Fibroblast of pulmonary artery (primary cell): Measurements from ENCODE around the gene DIPK2A.
A peak's percentile ranks its signal among the peaks of the same experiment; 100 is the strongest.

Experiments used
- DNase-seq: peaks from one replicate; pipeline ENCODE4 v3.0.0-alpha.2; 2010; ENCODE audit warnings: low read depth
- H3K4me3 ChIP-seq: replicated peaks from 2 replicates; pipeline ENCODE4 v1.5.1; 2011; ENCODE audit warnings: low read depth, mild to moderate bottlenecking, control low read depth, low read length, moderate library complexity
- TF ChIP-seq, protein P1 (sequence below): IDR thresholded peaks from 2 replicates; pipeline ENCODE4 v1.5.1; 2011; ENCODE audit warnings: mild to moderate bottlenecking, control low read depth, low read length, inconsistent platforms; ENCODE audit errors: missing control alignments

The DIPK2A gene

DNA sequence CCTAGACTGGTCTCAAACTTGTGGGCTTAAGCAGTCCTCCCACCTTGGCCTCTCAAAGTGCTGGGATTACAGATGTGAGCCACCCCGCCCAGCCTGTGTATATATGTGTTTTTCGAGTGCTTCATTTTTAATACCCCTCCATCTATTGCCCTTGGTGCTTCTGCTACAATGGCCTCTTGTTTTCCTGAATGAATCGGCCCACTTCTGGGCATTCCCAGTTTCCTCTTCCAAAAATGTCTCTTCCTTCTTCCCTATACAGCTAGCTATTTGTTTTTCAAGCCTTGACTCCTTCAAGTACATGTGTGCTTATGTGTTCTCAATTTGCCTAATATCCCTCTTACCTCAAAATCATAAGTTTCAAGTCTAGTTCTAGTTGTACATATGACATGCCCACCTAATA, 16.7 kb downstream of the DIPK2A start:
- no peak for DNase-seq
- H3K4me3 ChIP-seq = no peak overlapping the region
- TF ChIP-seq, protein P1, sequence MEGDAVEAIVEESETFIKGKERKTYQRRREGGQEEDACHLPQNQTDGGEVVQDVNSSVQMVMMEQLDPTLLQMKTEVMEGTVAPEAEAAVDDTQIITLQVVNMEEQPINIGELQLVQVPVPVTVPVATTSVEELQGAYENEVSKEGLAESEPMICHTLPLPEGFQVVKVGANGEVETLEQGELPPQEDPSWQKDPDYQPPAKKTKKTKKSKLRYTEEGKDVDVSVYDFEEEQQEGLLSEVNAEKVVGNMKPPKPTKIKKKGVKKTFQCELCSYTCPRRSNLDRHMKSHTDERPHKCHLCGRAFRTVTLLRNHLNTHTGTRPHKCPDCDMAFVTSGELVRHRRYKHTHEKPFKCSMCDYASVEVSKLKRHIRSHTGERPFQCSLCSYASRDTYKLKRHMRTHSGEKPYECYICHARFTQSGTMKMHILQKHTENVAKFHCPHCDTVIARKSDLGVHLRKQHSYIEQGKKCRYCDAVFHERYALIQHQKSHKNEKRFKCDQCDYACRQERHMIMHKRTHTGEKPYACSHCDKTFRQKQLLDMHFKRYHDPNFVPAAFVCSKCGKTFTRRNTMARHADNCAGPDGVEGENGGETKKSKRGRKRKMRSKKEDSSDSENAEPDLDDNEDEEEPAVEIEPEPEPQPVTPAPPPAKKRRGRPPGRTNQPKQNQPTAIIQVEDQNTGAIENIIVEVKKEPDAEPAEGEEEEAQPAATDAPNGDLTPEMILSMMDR = no peak

DNA sequence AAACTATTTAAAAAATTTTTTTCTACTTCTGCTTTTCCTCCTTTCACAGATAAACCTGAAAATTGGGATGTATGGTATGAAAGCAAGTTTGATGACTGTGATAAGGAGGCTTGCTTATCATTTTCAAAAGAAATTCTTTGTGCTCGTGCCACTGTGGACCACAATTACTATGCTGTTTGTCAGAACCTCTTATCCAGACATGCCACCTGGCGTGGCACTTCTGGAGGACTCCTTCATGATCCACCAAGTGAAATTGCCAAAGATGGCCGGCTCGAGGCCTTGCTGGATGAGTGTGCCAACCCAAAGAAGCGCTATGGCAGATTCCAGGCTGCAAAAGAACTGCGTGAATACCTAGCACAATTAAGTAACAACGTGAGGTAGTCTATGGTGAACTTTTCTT, 17.8 kb downstream of the DIPK2A start:
- H3K4me3 ChIP-seq = no peak overlapping the region
- TF ChIP-seq, protein P1 = no peak
- DNase-seq = no peak

DNA sequence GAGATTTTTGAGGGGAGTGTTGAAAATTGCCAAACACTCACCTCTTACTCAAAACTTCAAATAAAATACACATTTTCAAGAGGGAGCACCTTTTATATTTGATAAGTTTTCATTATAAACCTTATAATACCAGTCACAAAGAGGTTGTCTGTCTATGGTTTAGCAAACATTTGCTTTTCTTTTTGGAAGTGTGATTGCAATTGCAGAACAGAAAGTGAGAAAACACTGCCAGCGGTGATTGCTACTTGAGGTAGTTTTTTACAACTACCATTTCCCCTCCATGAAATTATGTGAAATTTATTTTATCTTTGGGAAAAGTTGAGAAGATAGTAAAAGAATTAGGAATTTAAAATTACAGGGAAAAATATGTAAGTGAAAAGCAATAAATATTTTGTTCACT, 20.1 kb downstream of the DIPK2A start:
- TF ChIP-seq, protein P1 = no peak
- H3K4me3 ChIP-seq = no peak overlapping the region

DNA sequence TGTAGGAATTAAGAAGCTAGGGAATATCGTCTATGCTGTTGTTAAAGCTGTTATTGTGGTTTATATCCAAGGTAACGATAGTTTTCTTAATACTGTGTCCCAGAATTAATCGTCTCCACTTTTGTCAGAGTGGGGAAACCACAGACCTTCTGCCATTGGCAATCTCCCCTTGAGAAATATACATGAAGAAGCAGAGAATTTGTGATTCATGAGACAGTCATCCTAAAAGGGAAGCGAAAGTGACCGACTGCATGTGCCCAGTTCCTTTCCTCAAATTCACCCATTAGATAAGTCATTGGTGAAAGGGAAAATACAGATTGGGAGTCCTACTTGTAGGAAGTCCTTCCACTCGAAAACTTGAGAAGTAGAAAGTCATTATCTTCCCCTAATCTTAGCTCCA, 26.6 kb downstream of the DIPK2A start:
- TF ChIP-seq, protein P1 = no peak
- peak; percentile 72 for DNase-seq
- no peak overlapping the region for H3K4me3 ChIP-seq

More for the DNA sequence above, 20.1 kb downstream of the DIPK2A start:
- no peak for DNase-seq

DNA sequence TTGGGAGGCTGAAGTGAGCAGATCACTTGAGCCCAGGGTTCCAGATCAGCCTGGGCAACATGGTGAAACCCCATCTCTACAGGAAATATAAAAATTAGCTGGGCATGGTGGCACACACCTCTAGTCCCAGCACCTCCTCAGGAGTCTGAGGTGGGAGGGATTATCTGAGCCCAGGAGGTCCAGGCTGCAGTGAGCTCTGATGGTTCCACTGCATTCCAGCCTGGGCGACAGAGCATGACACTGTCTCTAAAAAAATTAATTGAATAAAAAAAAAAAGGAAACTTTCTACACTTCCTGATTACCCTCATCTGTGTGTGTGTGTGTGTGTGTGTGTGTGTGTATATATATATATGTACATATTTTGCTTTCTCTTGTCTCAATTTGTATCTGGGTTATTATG, 31.4 kb downstream of the DIPK2A start:
- DNase-seq = no peak
- H3K4me3 ChIP-seq = no peak overlapping the region
- TF ChIP-seq, protein P1 = no peak

DNA sequence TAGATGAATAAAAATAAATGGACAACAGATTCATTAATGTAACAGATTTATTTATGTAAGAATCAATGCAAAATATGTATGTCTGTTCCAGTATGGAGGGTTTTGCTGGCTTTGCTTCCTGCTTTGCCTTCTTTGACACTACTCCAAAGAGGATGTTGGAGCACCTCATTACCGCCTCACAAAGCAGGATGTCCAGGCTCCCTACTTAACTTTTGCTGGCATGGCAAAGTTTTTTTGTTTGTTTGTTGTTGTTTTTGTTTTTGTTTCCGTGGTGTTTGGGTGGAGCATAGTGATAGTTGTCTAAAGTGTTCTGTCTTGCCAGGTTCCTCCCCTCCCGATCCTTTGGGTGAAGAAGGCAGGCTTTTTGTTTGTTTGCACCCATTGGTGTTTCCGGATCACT, 38.7 kb downstream of the DIPK2A start:
- TF ChIP-seq, protein P1 = no peak
- no peak overlapping the region for H3K4me3 ChIP-seq
- no peak for DNase-seq

DNA sequence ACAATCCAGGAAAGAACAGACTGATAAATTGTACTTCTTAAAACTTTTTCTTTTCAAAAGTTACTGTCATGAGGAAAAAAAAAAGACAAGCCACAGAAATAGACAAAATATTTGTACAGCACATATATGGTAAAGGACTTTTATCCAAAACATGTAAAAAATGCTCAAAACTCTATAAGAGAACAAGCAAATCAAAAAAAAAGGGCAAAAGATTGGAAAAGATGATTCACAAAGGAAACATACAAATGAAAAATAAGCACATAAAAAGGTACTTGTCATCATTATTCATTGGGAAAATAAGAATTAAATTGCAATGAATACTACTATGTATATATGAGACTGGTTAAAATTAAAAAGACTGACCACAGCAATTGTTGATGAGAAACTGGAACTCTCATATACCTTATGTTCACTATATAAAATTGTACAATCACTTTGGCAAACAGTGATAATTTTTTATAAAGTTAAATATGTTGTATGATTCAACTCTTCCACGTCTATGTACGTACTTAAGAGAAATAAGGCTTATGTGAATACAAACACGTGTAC, 39.7 kb downstream of the DIPK2A start:
- TF ChIP-seq, protein P1 = no peak
- H3K4me3 ChIP-seq = no peak overlapping the region
- peak; percentile 10 for DNase-seq
